ENCODE measurements around the gene BTRC.

The BTRC gene

GRCh38 chr10:101464082-101464481, 110.1 kb downstream of the BTRC start:
- H3K4me3 Mint-ChIP-seq: no peak overlapping the region
- no peak overlapping the region for H3K27ac Mint-ChIP-seq
- ATAC-seq: no peak

GRCh38 chr10:101464599-101464998, 110.6 kb downstream of the BTRC start:
- no peak for DNase-seq (ENCODE audit: low spot score in 2 of 2)
- no peaks in the 10 kb centered on the region for H3K36me3 Mint-ChIP-seq
- H3K4me1 Mint-ChIP-seq: peaks cover 6% of the 10 kb centered on the region
- H3K27ac Mint-ChIP-seq: no peak overlapping the region
- no peak for ATAC-seq
- no peaks in the 10 kb centered on the region for H3K9me3 Mint-ChIP-seq
- no peak overlapping the region for H3K4me3 Mint-ChIP-seq

More at GRCh38 chr10:101464082-101464481, 110.1 kb downstream of the BTRC start:
- Mint-ChIP-seq H3K36me3 (no peaks in the 10 kb centered on the region), H3K4me1 (peaks cover 6% of the 10 kb centered on the region), H3K9me3 (no peaks in the 10 kb centered on the region)
- DNase-seq (ENCODE audit: low spot score in 2 of 2): no peak

- Mint-ChIP-seq H3K27ac (no peak overlapping the region), H3K36me3 (no peaks in the 10 kb centered on the region), H3K4me3 (no peak overlapping the region), H3K4me1 (peaks cover 6% of the 10 kb centered on the region), H3K9me3 (no peaks in the 10 kb centered on the region)
- DNase-seq (ENCODE audit: low spot score in 2 of 2) (no peak), ATAC-seq (no peak)
Observed at GRCh38 chr10:101466016-101466912, 112.3 kb downstream of the BTRC start.

GRCh38 chr10:101467286-101467770, 113.4 kb downstream of the BTRC start:
- H3K4me3 Mint-ChIP-seq: no peak overlapping the region
- peak; percentile 89 for ATAC-seq

GRCh38 chr10:101468159-101468558, 114.2 kb downstream of the BTRC start:
- no peak for ATAC-seq
- DNase-seq (ENCODE audit: low spot score in 2 of 2): no peak
- Mint-ChIP-seq H3K36me3 (no peaks in the 10 kb centered on the region), H3K27ac (no peak overlapping the region), H3K4me3 (no peak overlapping the region), H3K4me1 (peaks cover 6% of the 10 kb centered on the region), H3K9me3 (no peaks in the 10 kb centered on the region)

More at GRCh38 chr10:101467286-101467770, 113.4 kb downstream of the BTRC start:
- H3K4me1 Mint-ChIP-seq: peaks cover 6% of the 10 kb centered on the region
- DNase-seq (ENCODE audit: low spot score in 2 of 2): no peak
- H3K27ac Mint-ChIP-seq: no peak overlapping the region
- H3K36me3 Mint-ChIP-seq: no peaks in the 10 kb centered on the region
- no peaks in the 10 kb centered on the region for H3K9me3 Mint-ChIP-seq

GRCh38 chr10:101476383-101476782, 122.4 kb downstream of the BTRC start:
- Mint-ChIP-seq H3K9me3 (no peaks in the 10 kb centered on the region), H3K4me3 (no peak overlapping the region), H3K36me3 (peaks cover 7% of the 10 kb centered on the region), H3K27ac (no peak overlapping the region), H3K4me1 (no peaks in the 10 kb centered on the region)
- DNase-seq (ENCODE audit: low spot score in 2 of 2) (no peak), ATAC-seq (no peak)

GRCh38 chr10:101478956-101479355, 125.0 kb downstream of the BTRC start:
- no peak for DNase-seq (ENCODE audit: low spot score in 2 of 2)
- no peak overlapping the region for H3K27ac Mint-ChIP-seq
- peaks cover 14% of the 10 kb centered on the region for H3K36me3 Mint-ChIP-seq
- no peaks in the 10 kb centered on the region for H3K9me3 Mint-ChIP-seq
- H3K4me3 Mint-ChIP-seq: no peak overlapping the region
- H3K4me1 Mint-ChIP-seq: no peaks in the 10 kb centered on the region
- ATAC-seq: no peak

- Mint-ChIP-seq H3K27ac (no peak overlapping the region), H3K4me1 (no peaks in the 10 kb centered on the region), H3K4me3 (no peak overlapping the region), H3K36me3 (peaks cover 14% of the 10 kb centered on the region), H3K9me3 (no peaks in the 10 kb centered on the region)
- no peak for DNase-seq (ENCODE audit: low spot score in 2 of 2)
- ATAC-seq: no peak
Observed at GRCh38 chr10:101481256-101481655, 127.3 kb downstream of the BTRC start.

GRCh38 chr10:101482568-101482967, 128.6 kb downstream of the BTRC start:
- Mint-ChIP-seq H3K4me3 (no peak overlapping the region), H3K36me3 (peaks cover 14% of the 10 kb centered on the region), H3K4me1 (no peaks in the 10 kb centered on the region), H3K27ac (no peak overlapping the region), H3K9me3 (no peaks in the 10 kb centered on the region)
- no peak for DNase-seq (ENCODE audit: low spot score in 2 of 2)
- no peak for ATAC-seq

GRCh38 chr10:101484175-101484745, 130.3 kb downstream of the BTRC start:
- Mint-ChIP-seq H3K4me3 (no peak overlapping the region), H3K27ac (no peak overlapping the region), H3K9me3 (no peaks in the 10 kb centered on the region), H3K4me1 (no peaks in the 10 kb centered on the region), H3K36me3 (peaks cover 14% of the 10 kb centered on the region)
- no peak for ATAC-seq
- no peak for DNase-seq (ENCODE audit: low spot score in 2 of 2)

GRCh38 chr10:101485207-101485606, 131.2 kb downstream of the BTRC start:
- Mint-ChIP-seq H3K27ac (no peak overlapping the region), H3K4me1 (no peaks in the 10 kb centered on the region), H3K36me3 (peaks cover 14% of the 10 kb centered on the region), H3K4me3 (no peak overlapping the region), H3K9me3 (no peaks in the 10 kb centered on the region)
- no peak for DNase-seq (ENCODE audit: low spot score in 2 of 2)
- ATAC-seq: no peak

- no peaks in the 10 kb centered on the region for H3K4me1 Mint-ChIP-seq
- no peak overlapping the region for H3K4me3 Mint-ChIP-seq
- peaks cover 11% of the 10 kb centered on the region for H3K36me3 Mint-ChIP-seq
- no peak for ATAC-seq
- no peak overlapping the region for H3K27ac Mint-ChIP-seq
- no peaks in the 10 kb centered on the region for H3K9me3 Mint-ChIP-seq
- DNase-seq (ENCODE audit: low spot score in 2 of 2): no peak
Observed at GRCh38 chr10:101485681-101486554, 132.0 kb downstream of the BTRC start.

- no peak for ATAC-seq
- H3K4me1 Mint-ChIP-seq: no peaks in the 10 kb centered on the region
- no peaks in the 10 kb centered on the region for H3K9me3 Mint-ChIP-seq
- no peak overlapping the region for H3K4me3 Mint-ChIP-seq
- DNase-seq (ENCODE audit: low spot score in 2 of 2): no peak
- peaks cover 3% of the 10 kb centered on the region for H3K36me3 Mint-ChIP-seq
- no peak overlapping the region for H3K27ac Mint-ChIP-seq
Observed at GRCh38 chr10:101487399-101487798, 133.4 kb downstream of the BTRC start.

- no peaks in the 10 kb centered on the region for H3K9me3 Mint-ChIP-seq
- DNase-seq (ENCODE audit: low spot score in 2 of 2): no peak
- H3K4me3 Mint-ChIP-seq: no peak overlapping the region
- no peak for ATAC-seq
- no peaks in the 10 kb centered on the region for H3K4me1 Mint-ChIP-seq
- no peak overlapping the region for H3K27ac Mint-ChIP-seq
- H3K36me3 Mint-ChIP-seq: no peaks in the 10 kb centered on the region
Observed at GRCh38 chr10:101489355-101489754, 135.4 kb downstream of the BTRC start.

GRCh38 chr10:101490026-101490425, 136.1 kb downstream of the BTRC start:
- Mint-ChIP-seq H3K4me1 (no peaks in the 10 kb centered on the region), H3K36me3 (no peaks in the 10 kb centered on the region), H3K4me3 (no peak overlapping the region), H3K27ac (no peak overlapping the region), H3K9me3 (no peaks in the 10 kb centered on the region)
- DNase-seq (ENCODE audit: low spot score in 2 of 2) (no peak), ATAC-seq (no peak)
